Esophagus squamous epithelium (tissue), 4 donors: ENCODE measurements around the gene GALNT3.

ENCODE experiments used
- POLR2A ChIP-seq, 4 donors: fragments of 450-650 bp; IDR thresholded peaks; one replicate each; pipeline ENCODE4 v1.6.1; 2017; ENCODE audit warnings: antibody characterized with exemption in 4 of 4, mild to moderate bottlenecking in 4 of 4, moderate library complexity in 3 of 4
- TF ChIP-seq, protein P1 (sequence below), 6 experiments: fragments of 450-650 bp in 4 of 6; fragments of 200-600 bp in 2 of 6; sonication (generic) in 2 of 6; IDR thresholded peaks; one replicate each; pipeline ENCODE4 v1.5.1; 2016 to 2019; ENCODE audit warnings: antibody characterized with exemption in 6 of 6, mild to moderate bottlenecking in 4 of 6, moderate library complexity in 4 of 6

GRCh38 chr2:165777522-165778186 lies 16.4 kb downstream of the GALNT3 start:
- TF ChIP-seq, protein P1, sequence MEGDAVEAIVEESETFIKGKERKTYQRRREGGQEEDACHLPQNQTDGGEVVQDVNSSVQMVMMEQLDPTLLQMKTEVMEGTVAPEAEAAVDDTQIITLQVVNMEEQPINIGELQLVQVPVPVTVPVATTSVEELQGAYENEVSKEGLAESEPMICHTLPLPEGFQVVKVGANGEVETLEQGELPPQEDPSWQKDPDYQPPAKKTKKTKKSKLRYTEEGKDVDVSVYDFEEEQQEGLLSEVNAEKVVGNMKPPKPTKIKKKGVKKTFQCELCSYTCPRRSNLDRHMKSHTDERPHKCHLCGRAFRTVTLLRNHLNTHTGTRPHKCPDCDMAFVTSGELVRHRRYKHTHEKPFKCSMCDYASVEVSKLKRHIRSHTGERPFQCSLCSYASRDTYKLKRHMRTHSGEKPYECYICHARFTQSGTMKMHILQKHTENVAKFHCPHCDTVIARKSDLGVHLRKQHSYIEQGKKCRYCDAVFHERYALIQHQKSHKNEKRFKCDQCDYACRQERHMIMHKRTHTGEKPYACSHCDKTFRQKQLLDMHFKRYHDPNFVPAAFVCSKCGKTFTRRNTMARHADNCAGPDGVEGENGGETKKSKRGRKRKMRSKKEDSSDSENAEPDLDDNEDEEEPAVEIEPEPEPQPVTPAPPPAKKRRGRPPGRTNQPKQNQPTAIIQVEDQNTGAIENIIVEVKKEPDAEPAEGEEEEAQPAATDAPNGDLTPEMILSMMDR (IDR thresholded peaks at IDR 0.05): no peak
- TF ChIP-seq POLR2A (IDR thresholded peaks at IDR 0.05): no peak
